ENCODE results near the gene ADAMTS13.

DNA sequence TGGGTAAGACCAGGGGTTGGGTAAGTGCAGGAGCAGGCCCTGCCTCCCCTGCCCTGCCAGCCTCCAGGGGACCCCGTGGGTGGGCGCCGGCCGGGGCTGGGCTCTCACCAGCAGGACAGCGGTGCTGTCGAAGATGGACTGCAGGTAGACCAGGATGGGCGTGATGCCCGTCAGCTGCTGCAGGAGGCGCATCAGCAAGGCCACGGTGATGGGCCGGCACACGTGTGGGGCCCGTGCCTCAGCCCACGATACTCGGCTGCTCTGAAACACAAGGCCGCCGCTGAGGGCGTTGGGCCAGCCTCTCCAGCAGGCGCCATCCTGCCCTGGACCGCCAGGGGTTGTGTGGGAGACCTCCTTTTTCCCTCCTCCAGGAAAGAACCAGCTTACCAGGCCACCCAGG is 52.7 kb downstream of the ADAMTS13 start:
- TF ChIP-seq POLR2A (IDR thresholded peaks at IDR 0.05) = no peak
- TF ChIP-seq, protein P1, sequence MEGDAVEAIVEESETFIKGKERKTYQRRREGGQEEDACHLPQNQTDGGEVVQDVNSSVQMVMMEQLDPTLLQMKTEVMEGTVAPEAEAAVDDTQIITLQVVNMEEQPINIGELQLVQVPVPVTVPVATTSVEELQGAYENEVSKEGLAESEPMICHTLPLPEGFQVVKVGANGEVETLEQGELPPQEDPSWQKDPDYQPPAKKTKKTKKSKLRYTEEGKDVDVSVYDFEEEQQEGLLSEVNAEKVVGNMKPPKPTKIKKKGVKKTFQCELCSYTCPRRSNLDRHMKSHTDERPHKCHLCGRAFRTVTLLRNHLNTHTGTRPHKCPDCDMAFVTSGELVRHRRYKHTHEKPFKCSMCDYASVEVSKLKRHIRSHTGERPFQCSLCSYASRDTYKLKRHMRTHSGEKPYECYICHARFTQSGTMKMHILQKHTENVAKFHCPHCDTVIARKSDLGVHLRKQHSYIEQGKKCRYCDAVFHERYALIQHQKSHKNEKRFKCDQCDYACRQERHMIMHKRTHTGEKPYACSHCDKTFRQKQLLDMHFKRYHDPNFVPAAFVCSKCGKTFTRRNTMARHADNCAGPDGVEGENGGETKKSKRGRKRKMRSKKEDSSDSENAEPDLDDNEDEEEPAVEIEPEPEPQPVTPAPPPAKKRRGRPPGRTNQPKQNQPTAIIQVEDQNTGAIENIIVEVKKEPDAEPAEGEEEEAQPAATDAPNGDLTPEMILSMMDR (IDR thresholded peaks at IDR 0.05) = no peak

Measured in Peyer's patch (tissue), 4 donors.